Measurements from ENCODE around the gene HTR2C.

DNA sequence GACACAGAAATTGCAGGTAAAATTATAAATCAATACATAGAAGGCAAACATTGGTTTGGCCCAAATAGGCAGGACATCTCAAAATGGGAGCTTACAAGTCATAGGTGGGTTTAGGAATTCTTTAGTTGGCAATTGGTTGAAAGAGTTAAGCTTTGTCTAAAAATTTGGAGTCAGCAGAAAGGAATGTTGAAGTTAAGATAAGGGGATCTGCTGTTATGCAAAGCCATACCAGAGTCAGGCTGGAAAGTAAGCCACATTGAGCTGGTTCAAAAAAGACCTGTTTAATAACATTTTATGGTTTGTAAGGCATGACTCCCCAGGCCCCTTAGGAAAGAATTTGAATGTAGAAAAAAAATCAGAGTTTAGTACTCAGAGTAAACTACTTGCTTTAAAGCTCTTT is 341.0 kb downstream of the HTR2C start:
- TF ChIP-seq, protein P1, sequence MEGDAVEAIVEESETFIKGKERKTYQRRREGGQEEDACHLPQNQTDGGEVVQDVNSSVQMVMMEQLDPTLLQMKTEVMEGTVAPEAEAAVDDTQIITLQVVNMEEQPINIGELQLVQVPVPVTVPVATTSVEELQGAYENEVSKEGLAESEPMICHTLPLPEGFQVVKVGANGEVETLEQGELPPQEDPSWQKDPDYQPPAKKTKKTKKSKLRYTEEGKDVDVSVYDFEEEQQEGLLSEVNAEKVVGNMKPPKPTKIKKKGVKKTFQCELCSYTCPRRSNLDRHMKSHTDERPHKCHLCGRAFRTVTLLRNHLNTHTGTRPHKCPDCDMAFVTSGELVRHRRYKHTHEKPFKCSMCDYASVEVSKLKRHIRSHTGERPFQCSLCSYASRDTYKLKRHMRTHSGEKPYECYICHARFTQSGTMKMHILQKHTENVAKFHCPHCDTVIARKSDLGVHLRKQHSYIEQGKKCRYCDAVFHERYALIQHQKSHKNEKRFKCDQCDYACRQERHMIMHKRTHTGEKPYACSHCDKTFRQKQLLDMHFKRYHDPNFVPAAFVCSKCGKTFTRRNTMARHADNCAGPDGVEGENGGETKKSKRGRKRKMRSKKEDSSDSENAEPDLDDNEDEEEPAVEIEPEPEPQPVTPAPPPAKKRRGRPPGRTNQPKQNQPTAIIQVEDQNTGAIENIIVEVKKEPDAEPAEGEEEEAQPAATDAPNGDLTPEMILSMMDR (IDR thresholded peaks at IDR 0.05) = no peak
- no peak for TF ChIP-seq EP300 (IDR thresholded peaks at IDR 0.05)

All from stomach (tissue), 4 donors.